Keratinocyte (primary cell): Measurements from ENCODE around the gene MYL12B. TPM values are rescaled to one million over a fixed set of nuclear protein-coding genes. Genes with fewer than 3 reads are reported as not detected.

Experiments used
- DNase-seq: peaks from one replicate; pipeline ENCODE4 v3.0.0-alpha.2; 2011; ENCODE audit warnings: low read depth, missing footprints, low spot score
- FAIRE-seq: peaks from 2 replicates; lab custom pipeline; 2011; peaks lifted over from hg19 to GRCh38; lab: Jason Lieb, UNC
- H2AFZ ChIP-seq: 2 replicates; pipeline ENCODE4 v1.6.0; 2012; ENCODE audit warnings: low read length, control low read depth, inconsistent platforms; ENCODE audit not compliant: control insufficient read depth
- H3K27ac ChIP-seq: 2 replicates; pipeline ENCODE4 v1.5.1; 2011; ENCODE audit warnings: low read length; ENCODE audit not compliant: control insufficient read depth, insufficient read depth
- H3K27me3 ChIP-seq: 3 replicates; pipeline ENCODE4 v1.6.0; 2011; ENCODE audit warnings: low read length; ENCODE audit not compliant: control insufficient read depth, insufficient read depth; ENCODE audit errors: extremely low read depth
- H3K36me3 ChIP-seq, 2 experiments: 2 replicates in 1 of 2; 3 replicates in 1 of 2; pipeline ENCODE4 v1.5.1; 2011; ENCODE audit warnings: low read length in 2 of 2, mild to moderate bottlenecking in 1 of 2; ENCODE audit not compliant: control insufficient read depth in 2 of 2, insufficient read depth in 2 of 2; ENCODE audit errors: extremely low read depth in 1 of 2
- H3K4me1 ChIP-seq: 3 replicates; pipeline ENCODE4 v1.5.1; 2011; ENCODE audit warnings: low read length; ENCODE audit not compliant: control insufficient read depth, insufficient read depth; ENCODE audit errors: extremely low read depth
- H3K4me2 ChIP-seq: 3 replicates; pipeline ENCODE4 v1.6.0; 2011; ENCODE audit warnings: low read depth, low read length; ENCODE audit not compliant: control insufficient read depth, insufficient read depth; ENCODE audit errors: extremely low read depth
- H3K4me3 ChIP-seq, 3 experiments: fragments of 200-600 bp in 1 of 3; sonication (generic) in 1 of 3; 2 replicates in 2 of 3; 3 replicates in 1 of 3; pipeline ENCODE4 v1.5.1; 2011 to 2016; ENCODE audit warnings: low read length in 3 of 3, mild to moderate bottlenecking in 3 of 3, control low read depth in 2 of 3, inconsistent platforms in 1 of 3, low read depth in 1 of 3, mixed read lengths in 1 of 3, mixed run types in 1 of 3, moderate library complexity in 1 of 3; ENCODE audit not compliant: control insufficient read depth in 2 of 3, insufficient read depth in 2 of 3; ENCODE audit errors: extremely low read depth in 1 of 3
- H3K79me2 ChIP-seq: 2 replicates; pipeline ENCODE4 v1.6.0; 2012; ENCODE audit warnings: low read length; ENCODE audit not compliant: control insufficient read depth, insufficient read depth
- H3K9ac ChIP-seq: 3 replicates; pipeline ENCODE4 v1.6.0; 2011; ENCODE audit warnings: low read length; ENCODE audit not compliant: control insufficient read depth, insufficient read depth; ENCODE audit errors: extremely low read depth
- H3K9me1 ChIP-seq: 3 replicates; pipeline ENCODE4 v1.6.0; 2011; ENCODE audit warnings: low read length; ENCODE audit not compliant: control insufficient read depth, insufficient read depth; ENCODE audit errors: extremely low read depth
- H3K9me3 ChIP-seq: 2 replicates; pipeline ENCODE4 v1.5.1; 2012; ENCODE audit warnings: low read depth, low read length; ENCODE audit not compliant: control insufficient read depth
- H4K20me1 ChIP-seq: 3 replicates; pipeline ENCODE4 v1.6.0; 2011; ENCODE audit warnings: low read length; ENCODE audit not compliant: control insufficient read depth, insufficient read depth; ENCODE audit errors: extremely low read depth
- EZH2 ChIP-seq: IDR thresholded peaks from one replicate; pipeline ENCODE4 v1.6.1; 2012; ENCODE audit warnings: inconsistent platforms, mild to moderate bottlenecking, low read length, moderate library complexity
- dilution Hi-C: fragments of 300-500 bp; cut with MboI; formaldehyde crosslinking; loops from one replicate; pipeline ENCODE4 v1.7.0; 2020; ENCODE audit warnings: low sequenced_read_pairs; ENCODE audit not compliant: extremely low pct_ligation_motif_present
- polyA plus RNA-seq, 5 experiments: library from polyadenylated mRNA; depleted of rRNA in 3 of 5; stranded (reverse) in 3 of 5; stranded (forward) in 1 of 5; unstranded in 1 of 5; fragments of >200 nt; gene quantifications; 1 replicate in 1 of 5; 2 replicates in 3 of 5; 3 replicates in 1 of 5; pipeline versions ENCODE4 v1.2.1 to v1.2.3, GENCODE V29; 2011 to 2012; ENCODE audit warnings: missing spikeins in 2 of 5, low read depth in 1 of 5, low replicate concordance in 1 of 5
- TF ChIP-seq, protein P1 (sequence below), 3 experiments: IDR thresholded peaks in 1 of 3; conservative IDR thresholded peaks in 1 of 3; optimal IDR thresholded peaks in 1 of 3; 2 replicates in 2 of 3; 3 replicates in 1 of 3; pipeline versions ENCODE3 to v1.5.1; 2011; ENCODE audit warnings: low read length in 3 of 3, mild to moderate bottlenecking in 3 of 3, moderate library complexity in 2 of 3, control low read depth in 1 of 3, inconsistent platforms in 1 of 3; ENCODE audit not compliant: insufficient read depth in 2 of 3; ENCODE audit errors: extremely low read depth in 1 of 3

Gene MYL12B
- polyA plus RNA-seq, 1 donor (not counting 4 experiments of a cell fraction or from before 2014, with no cell fraction given): 1,224 TPM

GRCh38 chr18:3283253-3283863, 21.4 kb downstream of the MYL12B start:
- Histone ChIP-seq H3K36me3 (peaks cover 0 to 1% of the 10 kb centered on the region in 2 experiments), H3K9me3 (no peaks in the 10 kb centered on the region), H3K4me2 (no peak overlapping the region), H3K79me2 (no peaks in the 10 kb centered on the region), H3K27ac (no peak overlapping the region), H3K9me1 (no peaks in the 10 kb centered on the region), H3K4me3 (no peak overlapping the region), H3K9ac (no peak overlapping the region), H3K4me1 (peaks cover 3% of the 10 kb centered on the region), H2AFZ (no peak overlapping the region), H3K27me3 (no peaks in the 10 kb centered on the region), H4K20me1 (no peaks in the 10 kb centered on the region)
- DNase-seq (no peak), FAIRE-seq (no peak)
- dilution Hi-C loops: no loop called here
- TF ChIP-seq, protein P1, sequence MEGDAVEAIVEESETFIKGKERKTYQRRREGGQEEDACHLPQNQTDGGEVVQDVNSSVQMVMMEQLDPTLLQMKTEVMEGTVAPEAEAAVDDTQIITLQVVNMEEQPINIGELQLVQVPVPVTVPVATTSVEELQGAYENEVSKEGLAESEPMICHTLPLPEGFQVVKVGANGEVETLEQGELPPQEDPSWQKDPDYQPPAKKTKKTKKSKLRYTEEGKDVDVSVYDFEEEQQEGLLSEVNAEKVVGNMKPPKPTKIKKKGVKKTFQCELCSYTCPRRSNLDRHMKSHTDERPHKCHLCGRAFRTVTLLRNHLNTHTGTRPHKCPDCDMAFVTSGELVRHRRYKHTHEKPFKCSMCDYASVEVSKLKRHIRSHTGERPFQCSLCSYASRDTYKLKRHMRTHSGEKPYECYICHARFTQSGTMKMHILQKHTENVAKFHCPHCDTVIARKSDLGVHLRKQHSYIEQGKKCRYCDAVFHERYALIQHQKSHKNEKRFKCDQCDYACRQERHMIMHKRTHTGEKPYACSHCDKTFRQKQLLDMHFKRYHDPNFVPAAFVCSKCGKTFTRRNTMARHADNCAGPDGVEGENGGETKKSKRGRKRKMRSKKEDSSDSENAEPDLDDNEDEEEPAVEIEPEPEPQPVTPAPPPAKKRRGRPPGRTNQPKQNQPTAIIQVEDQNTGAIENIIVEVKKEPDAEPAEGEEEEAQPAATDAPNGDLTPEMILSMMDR (optimal IDR thresholded peaks at IDR 0.05 in 1 of 3, IDR thresholded peaks at IDR 0.05 in 1 of 3, conservative IDR thresholded peaks at IDR 0.05 in 1 of 3; ENCODE audit: extremely low read depth in 1 of 3, insufficient read depth in 2 of 3, low read length in 3 of 3): no peak
- TF ChIP-seq EZH2: no peak

- Histone ChIP-seq H3K4me2 (no peak overlapping the region), H3K36me3 (peaks cover 0 to 1% of the 10 kb centered on the region in 2 experiments), H3K4me3 (no peak overlapping the region), H2AFZ (no peak overlapping the region), H3K27ac (no peak overlapping the region), H3K4me1 (peaks cover 3% of the 10 kb centered on the region), H4K20me1 (no peaks in the 10 kb centered on the region), H3K79me2 (no peaks in the 10 kb centered on the region), H3K9me3 (no peaks in the 10 kb centered on the region), H3K27me3 (no peaks in the 10 kb centered on the region), H3K9ac (no peak overlapping the region), H3K9me1 (no peaks in the 10 kb centered on the region)
- DNase-seq (no peak), FAIRE-seq (no peak)
- dilution Hi-C loops: no loop called here
- no peak for TF ChIP-seq EZH2
- TF ChIP-seq, protein P1 (optimal IDR thresholded peaks at IDR 0.05 in 1 of 3, IDR thresholded peaks at IDR 0.05 in 1 of 3, conservative IDR thresholded peaks at IDR 0.05 in 1 of 3; ENCODE audit: extremely low read depth in 1 of 3, insufficient read depth in 2 of 3, low read length in 3 of 3): no peak
Measured at GRCh38 chr18:3283908-3284307, 22.0 kb downstream of the MYL12B start.
